GM18858 (cell line): ENCODE results near the gene RHCG.
"Not testable (repeated sequence)": the region's sequence is repeated elsewhere in the genome, so short reads cannot be mapped to it uniquely, and the experiment has no call there.

ENCODE experiments used
- ATAC-seq: cut with Tn5 transposase; IDR thresholded peaks from one replicate; pipeline ENCODE4 v1.9.1; 2021; ENCODE audit not compliant: unreplicated experiment

The RHCG gene

GRCh38 chr15:89479173-89479572 lies 17.2 kb downstream of the RHCG start:
- no peak for ATAC-seq

- ATAC-seq = no peak
These were observed 18.8 kb downstream of the RHCG start for GRCh38 chr15:89477411-89478242.

GRCh38 chr15:89475661-89476060 lies 20.7 kb downstream of the RHCG start:
- ATAC-seq = no peak

- no peak for ATAC-seq
These were observed 23.6 kb downstream of the RHCG start for GRCh38 chr15:89472785-89473256.

- ATAC-seq = no peak
These were observed 26.8 kb downstream of the RHCG start for GRCh38 chr15:89469426-89470096.

GRCh38 chr15:89468813-89469212 lies 27.6 kb downstream of the RHCG start:
- not testable (repeated sequence) for ATAC-seq

GRCh38 chr15:89463113-89463512 lies 33.3 kb downstream of the RHCG start:
- ATAC-seq = no peak

GRCh38 chr15:89462198-89462912 lies 34.0 kb downstream of the RHCG start:
- ATAC-seq = no peak

GRCh38 chr15:89461386-89461785 lies 35.0 kb downstream of the RHCG start:
- ATAC-seq = no peak

GRCh38 chr15:89460048-89460447 lies 36.3 kb downstream of the RHCG start:
- ATAC-seq = no peak

GRCh38 chr15:89459271-89460038 lies 36.9 kb downstream of the RHCG start:
- no peak for ATAC-seq

- no peak for ATAC-seq
These were observed 37.9 kb downstream of the RHCG start for GRCh38 chr15:89458440-89458839.

- no peak for ATAC-seq
These were observed 39.3 kb downstream of the RHCG start for GRCh38 chr15:89457086-89457485.

- no peak for ATAC-seq
These were observed 40.8 kb downstream of the RHCG start for GRCh38 chr15:89455535-89455934.

- no peak for ATAC-seq
These were observed 44.0 kb downstream of the RHCG start for GRCh38 chr15:89452330-89452836.

GRCh38 chr15:89451846-89452245 lies 44.5 kb downstream of the RHCG start:
- no peak for ATAC-seq

GRCh38 chr15:89450076-89451006 lies 46.0 kb downstream of the RHCG start:
- ATAC-seq = no peak

GRCh38 chr15:89448825-89449224 lies 47.6 kb downstream of the RHCG start:
- ATAC-seq = no peak

GRCh38 chr15:89447676-89448075 lies 48.7 kb downstream of the RHCG start:
- ATAC-seq = no peak
